OCI-LY3 (cell line): ENCODE data around the gene GRPR.

Source experiments
- CTCF ChIP-seq: fragments of 200-600, 300-600 bp; sonication (generic); IDR thresholded peaks from 2 replicates; pipeline ENCODE4 v1.5.1; 2014; ENCODE audit warnings: antibody characterized with exemption, low read length, low read depth
- EZH2phosphoT487 ChIP-seq: fragments of 200-600 bp; shearing (Covaris generic); IDR thresholded peaks from 2 replicates; pipeline ENCODE4 v1.6.1; 2018; ENCODE audit warnings: antibody characterized with exemption, mixed run types, low read depth

DNA sequence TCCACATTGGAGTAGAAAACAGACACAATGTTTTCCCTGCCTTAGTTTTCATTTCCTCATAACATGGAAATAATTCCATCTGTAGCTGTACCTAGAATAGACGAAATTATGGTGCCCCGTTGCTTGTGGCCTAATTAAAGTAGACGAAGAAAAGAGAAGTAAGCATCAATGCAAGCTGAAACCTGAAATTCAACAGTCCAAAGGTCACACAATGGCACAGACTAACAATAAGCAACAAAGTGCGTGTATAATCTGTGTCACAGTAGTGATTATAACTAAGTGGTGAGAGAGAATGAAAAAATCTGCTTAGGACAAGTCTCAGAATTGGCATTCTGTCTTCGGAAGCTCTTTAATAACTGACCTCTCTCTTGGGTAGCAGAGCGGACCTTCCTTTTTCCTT, 68.2 kb downstream of the GRPR start:
- TF ChIP-seq CTCF: no peak
- TF ChIP-seq EZH2phosphoT487: no peak
